ENCODE data around the gene CASQ2.

DNA sequence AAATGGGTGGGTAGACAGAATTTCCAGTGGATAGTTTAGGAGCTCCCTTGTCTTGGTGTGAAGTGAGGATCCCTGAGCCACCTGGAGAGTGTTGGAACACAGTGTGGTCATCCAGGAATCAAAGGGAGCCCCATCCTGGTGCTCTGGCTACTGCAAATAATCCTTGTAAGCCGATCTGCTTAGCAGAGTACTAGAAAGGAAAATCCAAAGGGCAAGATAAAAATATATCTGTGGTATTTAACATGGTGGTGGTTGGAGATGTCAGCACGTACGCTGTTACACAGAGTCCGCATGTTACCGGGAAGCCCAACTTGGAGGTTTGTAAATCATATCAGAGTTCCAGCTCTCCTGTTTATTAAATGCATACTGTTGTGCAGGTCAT lies 87.8 kb downstream of the CASQ2 start:
- TF ChIP-seq CTCF (conservative IDR thresholded peaks at IDR 0.05; ENCODE audit: low read depth, low read length) (no peak), CHD1 (IDR thresholded peaks at IDR 0.05; ENCODE audit: low read depth, low read length) (no peak), CEBPB (IDR thresholded peaks at IDR 0.05; ENCODE audit: low read depth, low read length) (no peak), POLR2A (IDR thresholded peaks at IDR 0.05; ENCODE audit: low read depth, low read length) (no peak), RAD21 (IDR thresholded peaks at IDR 0.05; ENCODE audit: low read length) (no peak), FOS (IDR thresholded peaks at IDR 0.05; ENCODE audit: low read depth, low read length) (no peak), BHLHE40 (IDR thresholded peaks at IDR 0.05; ENCODE audit: low read depth, low read length) (no peak), USF2 (IDR thresholded peaks at IDR 0.05; ENCODE audit: low read depth, low read length) (no peak), ELK1 (IDR thresholded peaks at IDR 0.05; ENCODE audit: borderline replicate concordance, low read depth, low read length) (no peak), SMC3 (IDR thresholded peaks at IDR 0.05; ENCODE audit: low read depth, low read length) (no peak)

Measured in IMR-90 (cell line).